HG03520 (cell line): Measurements from ENCODE around the gene PAPPA2.
"Not testable (repeated sequence)": the region's sequence is repeated elsewhere in the genome, so short reads cannot be mapped to it uniquely, and the experiment has no call there.

Experiments used
- ATAC-seq: cut with Tn5 transposase; IDR thresholded peaks from one replicate; pipeline ENCODE4 v1.9.1; 2021; ENCODE audit warnings: mild to moderate bottlenecking, moderate library complexity; ENCODE audit not compliant: unreplicated experiment

Gene PAPPA2

GRCh38 chr1:176752505-176752904, 289.5 kb downstream of the PAPPA2 start:
- ATAC-seq, result no peak

GRCh38 chr1:176754676-176755075, 291.7 kb downstream of the PAPPA2 start:
- ATAC-seq, result no peak

- not testable (repeated sequence) for ATAC-seq
Measured at GRCh38 chr1:176756817-176757216, 293.8 kb downstream of the PAPPA2 start.

GRCh38 chr1:176765608-176766007, 302.6 kb downstream of the PAPPA2 start:
- ATAC-seq, result no peak

GRCh38 chr1:176766779-176767178, 303.8 kb downstream of the PAPPA2 start:
- no peak for ATAC-seq

- no peak for ATAC-seq
Measured at GRCh38 chr1:176767714-176768136, 304.8 kb downstream of the PAPPA2 start.

DNA sequence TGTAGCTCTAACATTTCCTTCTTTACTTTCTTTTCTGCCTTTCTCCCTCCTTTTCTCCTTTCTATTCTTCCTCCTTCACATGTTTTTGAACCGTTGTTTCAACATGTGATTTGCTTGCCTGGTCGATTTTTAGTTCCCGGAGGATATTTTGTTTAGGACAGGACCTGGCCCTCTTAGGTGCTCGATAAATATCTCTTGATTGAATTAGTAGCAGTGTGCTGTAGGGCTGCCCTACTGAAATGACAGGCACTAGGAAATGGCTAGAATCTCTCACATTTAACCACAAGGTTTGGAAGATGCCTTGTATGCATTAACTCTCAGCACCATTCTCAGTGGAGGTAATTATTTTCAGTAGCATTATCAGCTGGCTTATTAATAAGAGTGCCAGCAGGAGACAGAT, 305.6 kb downstream of the PAPPA2 start:
- ATAC-seq, result no peak

DNA sequence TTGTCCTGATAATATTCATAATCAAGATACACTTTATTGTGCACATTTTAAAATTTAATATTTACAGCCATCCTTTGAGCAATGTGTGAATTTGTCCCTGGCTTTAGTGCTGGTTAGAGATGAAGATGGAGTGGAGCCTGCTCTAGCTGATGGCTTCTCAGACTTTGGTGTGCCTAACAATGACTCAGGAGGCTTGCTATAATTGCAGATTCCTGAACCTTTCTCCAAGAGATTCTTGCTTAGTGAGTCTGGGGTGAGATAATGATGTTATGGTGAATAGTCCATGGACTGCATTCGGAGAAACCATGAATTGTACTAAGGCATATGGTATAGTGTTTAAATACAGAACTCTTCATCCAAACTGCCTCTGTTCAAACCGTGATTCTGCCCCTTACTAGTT, 307.1 kb downstream of the PAPPA2 start:
- no peak for ATAC-seq

DNA sequence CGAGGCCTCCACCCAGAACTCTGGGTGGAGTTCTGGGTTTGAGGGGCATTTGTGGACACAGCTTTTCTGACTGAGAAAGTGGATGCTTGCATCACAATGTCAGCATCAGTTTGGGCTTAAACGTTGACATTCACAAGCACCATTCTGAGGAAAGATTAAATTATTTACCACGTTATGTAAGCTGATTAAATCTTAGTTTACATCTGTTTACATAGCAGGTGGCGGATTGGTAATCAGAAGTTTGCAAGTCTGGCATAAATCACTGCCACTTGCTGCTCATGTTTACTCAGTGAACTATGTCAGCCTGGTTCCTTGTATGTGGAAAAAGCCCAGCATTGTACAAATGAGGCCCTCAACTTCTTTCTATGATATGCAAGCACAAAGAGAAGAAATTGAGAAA, 310.1 kb downstream of the PAPPA2 start:
- no peak for ATAC-seq

GRCh38 chr1:176774224-176774623, 311.2 kb downstream of the PAPPA2 start:
- no peak for ATAC-seq

- no peak for ATAC-seq
Measured at GRCh38 chr1:176775378-176775777, 312.4 kb downstream of the PAPPA2 start.

GRCh38 chr1:176775996-176776395, 313.0 kb downstream of the PAPPA2 start:
- ATAC-seq, result no peak

GRCh38 chr1:176778056-176778455, 315.1 kb downstream of the PAPPA2 start:
- no peak for ATAC-seq

GRCh38 chr1:176779992-176780328, 317.0 kb downstream of the PAPPA2 start:
- ATAC-seq, result no peak

- no peak for ATAC-seq
Measured at GRCh38 chr1:176783309-176783708, 320.3 kb downstream of the PAPPA2 start.

- no peak for ATAC-seq
Measured at GRCh38 chr1:176785056-176785455, 322.1 kb downstream of the PAPPA2 start.

DNA sequence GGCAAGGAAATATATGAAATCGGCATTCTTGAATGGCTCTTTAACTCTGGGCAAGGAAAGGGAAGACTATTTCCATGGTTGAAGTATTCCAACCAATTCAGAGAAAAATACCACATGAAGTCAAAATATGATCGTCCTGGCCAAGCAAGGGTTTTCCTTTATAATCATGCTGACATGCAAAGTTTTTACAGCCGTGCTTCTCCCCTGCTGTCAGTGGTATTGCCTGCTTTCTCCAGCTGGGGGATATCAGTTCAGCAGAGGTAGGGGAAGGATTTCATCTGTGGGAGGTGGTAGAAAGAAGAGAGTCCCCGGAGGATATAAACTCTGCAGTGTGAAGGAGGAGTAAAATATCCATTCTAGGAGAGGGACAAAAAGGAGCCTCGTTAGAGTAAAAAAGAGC, 322.8 kb downstream of the PAPPA2 start:
- no peak for ATAC-seq

DNA sequence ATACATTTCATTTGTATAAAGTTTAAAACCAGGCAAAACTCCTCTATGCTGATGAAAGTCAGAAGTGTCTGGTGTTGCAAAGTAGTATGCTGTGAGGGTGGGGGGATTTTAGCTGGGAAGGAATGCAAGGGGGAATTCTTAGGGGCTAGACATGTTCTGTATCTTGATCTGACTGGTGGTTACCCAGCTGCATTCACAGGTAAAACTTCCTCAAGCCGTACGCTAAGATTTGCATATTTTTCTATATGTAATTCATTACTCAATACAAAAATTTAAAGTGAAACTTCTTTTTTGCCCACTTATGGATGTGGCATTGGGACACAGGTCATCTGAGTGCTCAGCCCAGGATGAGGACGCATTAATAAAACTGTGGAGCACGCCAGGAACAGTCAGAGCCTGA, 323.3 kb downstream of the PAPPA2 start:
- no peak for ATAC-seq

- ATAC-seq, result no peak
Measured at GRCh38 chr1:176789571-176790090, 326.7 kb downstream of the PAPPA2 start.

GRCh38 chr1:176790786-176791185, 327.8 kb downstream of the PAPPA2 start:
- ATAC-seq, result no peak

- no peak for ATAC-seq
Measured at GRCh38 chr1:176791906-176792305, 328.9 kb downstream of the PAPPA2 start.

DNA sequence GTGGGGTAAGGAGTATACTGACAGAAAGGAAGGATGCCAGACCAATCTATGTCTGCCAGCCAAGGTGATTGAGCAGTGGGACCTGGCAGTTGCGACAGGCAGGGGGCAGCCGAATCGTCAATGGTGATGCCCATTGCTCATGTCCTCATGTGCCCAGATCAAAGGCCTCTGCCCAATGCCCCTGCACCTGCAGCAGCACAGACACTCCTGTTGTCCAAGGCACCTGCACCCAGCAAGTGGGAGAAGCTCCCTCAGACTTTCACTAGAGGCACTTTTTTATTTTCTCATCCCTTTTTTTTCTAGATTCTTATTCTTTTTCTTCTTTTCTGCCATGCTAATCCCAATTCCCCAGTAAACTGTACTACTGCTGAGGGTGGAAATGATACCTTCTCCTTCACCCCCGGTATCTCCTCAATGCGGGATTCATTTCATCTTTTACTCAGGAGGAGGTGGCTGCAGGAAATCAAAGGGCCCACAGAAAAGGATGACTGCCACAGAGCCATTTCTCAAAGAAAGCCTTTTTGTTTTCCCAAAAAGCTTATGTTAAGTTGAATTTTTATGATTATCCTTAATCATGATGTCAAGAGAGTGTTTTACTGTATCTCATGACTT, 332.0 kb downstream of the PAPPA2 start:
- ATAC-seq, result no peak

DNA sequence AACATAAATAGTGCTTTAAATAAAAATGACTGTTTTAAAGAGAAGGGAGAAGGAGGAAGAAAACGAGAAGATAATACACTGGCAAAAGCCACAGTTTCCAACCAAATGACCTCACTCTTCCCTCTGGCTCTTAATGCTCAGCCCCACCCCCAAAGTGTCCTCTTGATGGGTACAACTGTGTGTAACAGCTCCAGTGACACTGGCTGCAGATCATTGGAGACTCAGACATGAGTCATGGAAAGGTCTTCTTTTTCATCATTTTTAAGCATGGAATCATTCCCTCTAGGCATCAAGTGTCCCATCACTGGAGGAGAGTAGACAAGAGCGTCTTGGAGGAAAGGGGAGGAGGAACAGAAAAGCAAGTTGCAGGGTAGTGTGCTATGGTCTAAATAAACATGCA, 333.0 kb downstream of the PAPPA2 start:
- ATAC-seq, result no peak
